ENCODE data around the gene CRCP.

CRCP gene

DNA sequence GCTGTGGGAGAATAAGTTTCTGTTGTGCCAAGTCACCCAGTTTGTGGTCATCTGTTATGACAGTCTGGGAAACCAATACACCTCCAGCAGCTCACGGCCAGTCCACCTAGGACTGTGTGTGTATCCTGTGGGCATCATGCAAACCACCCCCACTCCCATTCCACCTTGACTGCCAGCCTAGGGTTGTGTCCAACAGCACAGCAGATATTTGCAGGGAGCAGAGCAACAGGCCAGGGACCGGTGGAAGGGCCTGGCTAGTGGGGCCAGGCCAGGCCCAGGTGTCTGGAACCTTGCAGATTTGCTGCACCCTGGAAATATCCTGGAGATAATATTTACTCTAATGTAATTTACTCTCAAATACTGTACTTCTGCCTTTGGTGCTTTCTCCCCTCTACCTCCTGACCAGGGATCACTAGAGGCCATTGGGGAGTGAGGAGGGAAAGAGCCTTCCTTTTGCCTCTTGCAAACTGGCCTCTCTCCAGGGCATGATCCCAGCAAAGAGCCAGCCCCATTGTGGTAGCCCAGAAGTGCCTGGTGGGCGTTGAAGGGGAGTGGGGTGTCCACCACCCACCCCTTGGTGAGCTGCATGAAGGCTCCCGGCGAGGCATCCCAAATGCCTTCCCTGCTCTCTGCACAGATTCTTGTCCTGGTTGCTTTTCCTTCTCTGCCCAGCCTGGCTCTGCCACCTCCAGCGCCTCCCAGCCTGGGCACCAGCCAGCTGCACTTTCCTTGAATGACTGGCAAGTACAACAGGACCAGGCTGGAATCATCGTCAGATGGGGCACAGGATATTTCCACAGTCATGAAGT is 75.3 kb downstream of the CRCP start:
- Histone ChIP-seq H3K4me3 (replicated peaks; ENCODE audit: insufficient read depth, low read length) (no peak overlapping the region), H3K27me3 (ENCODE audit: insufficient read depth, poor library complexity, severe bottlenecking) (no peaks in the 10 kb centered on the region), H3K27ac (replicated peaks) (no peak overlapping the region)
- DNase-seq (ENCODE audit: low read depth in 1 of 2, low spot score in 1 of 2): no peak
- TF ChIP-seq GABPA (IDR thresholded peaks at IDR 0.05; ENCODE audit: low read depth): no peak
- TF ChIP-seq, protein P1, sequence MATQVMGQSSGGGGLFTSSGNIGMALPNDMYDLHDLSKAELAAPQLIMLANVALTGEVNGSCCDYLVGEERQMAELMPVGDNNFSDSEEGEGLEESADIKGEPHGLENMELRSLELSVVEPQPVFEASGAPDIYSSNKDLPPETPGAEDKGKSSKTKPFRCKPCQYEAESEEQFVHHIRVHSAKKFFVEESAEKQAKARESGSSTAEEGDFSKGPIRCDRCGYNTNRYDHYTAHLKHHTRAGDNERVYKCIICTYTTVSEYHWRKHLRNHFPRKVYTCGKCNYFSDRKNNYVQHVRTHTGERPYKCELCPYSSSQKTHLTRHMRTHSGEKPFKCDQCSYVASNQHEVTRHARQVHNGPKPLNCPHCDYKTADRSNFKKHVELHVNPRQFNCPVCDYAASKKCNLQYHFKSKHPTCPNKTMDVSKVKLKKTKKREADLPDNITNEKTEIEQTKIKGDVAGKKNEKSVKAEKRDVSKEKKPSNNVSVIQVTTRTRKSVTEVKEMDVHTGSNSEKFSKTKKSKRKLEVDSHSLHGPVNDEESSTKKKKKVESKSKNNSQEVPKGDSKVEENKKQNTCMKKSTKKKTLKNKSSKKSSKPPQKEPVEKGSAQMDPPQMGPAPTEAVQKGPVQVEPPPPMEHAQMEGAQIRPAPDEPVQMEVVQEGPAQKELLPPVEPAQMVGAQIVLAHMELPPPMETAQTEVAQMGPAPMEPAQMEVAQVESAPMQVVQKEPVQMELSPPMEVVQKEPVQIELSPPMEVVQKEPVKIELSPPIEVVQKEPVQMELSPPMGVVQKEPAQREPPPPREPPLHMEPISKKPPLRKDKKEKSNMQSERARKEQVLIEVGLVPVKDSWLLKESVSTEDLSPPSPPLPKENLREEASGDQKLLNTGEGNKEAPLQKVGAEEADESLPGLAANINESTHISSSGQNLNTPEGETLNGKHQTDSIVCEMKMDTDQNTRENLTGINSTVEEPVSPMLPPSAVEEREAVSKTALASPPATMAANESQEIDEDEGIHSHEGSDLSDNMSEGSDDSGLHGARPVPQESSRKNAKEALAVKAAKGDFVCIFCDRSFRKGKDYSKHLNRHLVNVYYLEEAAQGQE (IDR thresholded peaks at IDR 0.05; ENCODE audit: insufficient replicate concordance, low read depth): no peak
- TF ChIP-seq, protein P2, sequence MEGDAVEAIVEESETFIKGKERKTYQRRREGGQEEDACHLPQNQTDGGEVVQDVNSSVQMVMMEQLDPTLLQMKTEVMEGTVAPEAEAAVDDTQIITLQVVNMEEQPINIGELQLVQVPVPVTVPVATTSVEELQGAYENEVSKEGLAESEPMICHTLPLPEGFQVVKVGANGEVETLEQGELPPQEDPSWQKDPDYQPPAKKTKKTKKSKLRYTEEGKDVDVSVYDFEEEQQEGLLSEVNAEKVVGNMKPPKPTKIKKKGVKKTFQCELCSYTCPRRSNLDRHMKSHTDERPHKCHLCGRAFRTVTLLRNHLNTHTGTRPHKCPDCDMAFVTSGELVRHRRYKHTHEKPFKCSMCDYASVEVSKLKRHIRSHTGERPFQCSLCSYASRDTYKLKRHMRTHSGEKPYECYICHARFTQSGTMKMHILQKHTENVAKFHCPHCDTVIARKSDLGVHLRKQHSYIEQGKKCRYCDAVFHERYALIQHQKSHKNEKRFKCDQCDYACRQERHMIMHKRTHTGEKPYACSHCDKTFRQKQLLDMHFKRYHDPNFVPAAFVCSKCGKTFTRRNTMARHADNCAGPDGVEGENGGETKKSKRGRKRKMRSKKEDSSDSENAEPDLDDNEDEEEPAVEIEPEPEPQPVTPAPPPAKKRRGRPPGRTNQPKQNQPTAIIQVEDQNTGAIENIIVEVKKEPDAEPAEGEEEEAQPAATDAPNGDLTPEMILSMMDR (IDR thresholded peaks at IDR 0.05; ENCODE audit: insufficient read depth, low read length): no peak
- no peak for TF ChIP-seq POLR2AphosphoS5 (IDR thresholded peaks at IDR 0.05; ENCODE audit: low read depth)

DNA sequence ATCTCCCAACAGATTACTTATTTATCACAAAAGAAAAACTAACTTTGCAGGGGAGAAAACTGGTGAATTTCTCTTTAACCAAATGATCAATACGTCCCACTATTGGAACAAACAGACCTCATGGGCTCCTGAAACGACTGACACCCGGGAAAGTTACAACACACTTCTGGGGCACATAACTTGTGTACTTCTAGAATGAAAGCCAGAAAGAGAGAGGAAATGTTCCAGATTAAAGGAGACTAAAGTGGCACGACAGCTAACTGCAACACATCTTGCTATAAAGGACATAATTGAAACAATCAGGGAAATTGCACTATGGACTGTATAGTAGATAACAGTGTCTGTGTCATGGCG is 75.8 kb downstream of the CRCP start:
- TF ChIP-seq POLR2AphosphoS5 (IDR thresholded peaks at IDR 0.05; ENCODE audit: low read depth): no peak
- TF ChIP-seq, protein P2 (IDR thresholded peaks at IDR 0.05; ENCODE audit: insufficient read depth, low read length): no peak
- no peak for TF ChIP-seq SPI1 (IDR thresholded peaks at IDR 0.05; ENCODE audit: borderline replicate concordance, low read depth)
- TF ChIP-seq, protein P1 (IDR thresholded peaks at IDR 0.05; ENCODE audit: insufficient replicate concordance, low read depth): no peak
- TF ChIP-seq GABPA (IDR thresholded peaks at IDR 0.05; ENCODE audit: low read depth): no peak
- no peak for DNase-seq (ENCODE audit: low read depth in 1 of 2, low spot score in 1 of 2)
- H3K27ac ChIP-seq (replicated peaks): no peak overlapping the region

DNA sequence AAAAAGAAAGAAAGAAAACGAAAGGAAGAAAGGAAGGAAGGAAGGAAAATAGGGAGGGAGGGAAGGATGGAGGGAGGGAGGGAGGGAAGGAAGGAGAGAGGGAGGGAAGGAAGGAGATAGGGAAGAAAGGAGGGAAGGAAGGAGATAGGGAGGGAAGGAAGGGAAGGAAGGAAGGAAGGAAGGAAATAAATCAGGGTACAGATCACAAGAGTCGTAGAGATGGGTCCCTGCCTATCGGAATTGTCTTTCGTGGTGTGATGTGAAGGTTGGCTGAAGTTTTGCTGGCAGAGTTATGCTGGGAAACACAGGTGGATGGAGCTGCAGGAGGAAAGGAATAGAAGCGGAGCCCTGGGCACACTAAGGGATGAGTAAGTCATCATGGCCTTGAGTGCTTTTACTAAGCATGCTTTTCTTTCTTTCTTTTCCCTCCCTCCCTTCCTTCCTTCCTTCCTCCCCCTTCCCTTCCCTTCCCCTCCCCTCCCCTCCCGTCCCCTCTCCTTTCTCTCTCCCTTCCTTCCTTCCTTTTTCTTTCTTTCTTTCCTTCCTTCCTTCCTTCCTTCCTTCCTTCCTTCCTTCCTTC is 78.6 kb downstream of the CRCP start:
- no peaks in the 10 kb centered on the region for H3K27me3 ChIP-seq (ENCODE audit: insufficient read depth, poor library complexity, severe bottlenecking)
- no peak overlapping the region for H3K27ac ChIP-seq (replicated peaks)
- no peak for DNase-seq (ENCODE audit: low read depth in 1 of 2, low spot score in 1 of 2)
- TF ChIP-seq POLR2AphosphoS5 (IDR thresholded peaks at IDR 0.05; ENCODE audit: low read depth) (no peak), SPI1 (IDR thresholded peaks at IDR 0.05; ENCODE audit: borderline replicate concordance, low read depth) (no peak), GABPA (IDR thresholded peaks at IDR 0.05; ENCODE audit: low read depth) (no peak)
- TF ChIP-seq, protein P1 (IDR thresholded peaks at IDR 0.05; ENCODE audit: insufficient replicate concordance, low read depth): no peak
- TF ChIP-seq, protein P2 (IDR thresholded peaks at IDR 0.05; ENCODE audit: insufficient read depth, low read length): no peak
- H3K4me3 ChIP-seq (replicated peaks; ENCODE audit: insufficient read depth, low read length): no peak overlapping the region

More for the DNA sequence above, 75.8 kb downstream of the CRCP start:
- no peaks in the 10 kb centered on the region for H3K27me3 ChIP-seq (ENCODE audit: insufficient read depth, poor library complexity, severe bottlenecking)
- no peak overlapping the region for H3K4me3 ChIP-seq (replicated peaks; ENCODE audit: insufficient read depth, low read length)
